Activated gamma-delta T cell (primary cell): ENCODE results near the gene SYMPK.
"Not testable (repeated sequence)": the region's sequence is repeated elsewhere in the genome, so short reads cannot be mapped to it uniquely, and the experiment has no call there.

Source experiments
- DNase-seq: peaks from one replicate; lab custom pipeline; 2025; lab: John Stamatoyannopoulos, UW
- total RNA-seq, 2 donors: gene quantifications; one replicate each; lab custom pipeline; 2026; lab: John Stamatoyannopoulos, UW

Gene SYMPK
- total RNA-seq: 80.4 to 89.3 reads per million in 2 donors

- peak; percentile 96 for DNase-seq
Observed at GRCh38 chr19:45862564-45863334, at the start of gene SYMPK. TSS of gene SYMPK (minus strand) at chr19:45863147. CDS start at chr19:45854495, 8,652 bp downstream.

GRCh38 chr19:45911291-45911690 is 48.3 kb upstream of the SYMPK start:
- no peak for DNase-seq

GRCh38 chr19:45908956-45909355 is 46.0 kb upstream of the SYMPK start:
- DNase-seq: no peak

- DNase-seq: no peak
Observed at GRCh38 chr19:45906221-45906620, 43.3 kb upstream of the SYMPK start.

- no peak for DNase-seq
Observed at GRCh38 chr19:45905011-45905410, 42.1 kb upstream of the SYMPK start.

- DNase-seq: peak; percentile 99
Observed at GRCh38 chr19:45902651-45903625, 40.0 kb upstream of the SYMPK start.

- DNase-seq: no peak
Observed at GRCh38 chr19:45901912-45902650, 39.1 kb upstream of the SYMPK start, which contains the start of gene MYPOP. TSS of gene MYPOP (minus strand) at chr19:45902613. CDS start at chr19:45901773, 840 bp downstream.

- DNase-seq: no peak
Observed at GRCh38 chr19:45901432-45901911, 38.5 kb upstream of the SYMPK start.

- no peak for DNase-seq
Observed at GRCh38 chr19:45900738-45901431, 37.9 kb upstream of the SYMPK start.

GRCh38 chr19:45899919-45900589 is 37.1 kb upstream of the SYMPK start:
- DNase-seq: no peak

GRCh38 chr19:45899253-45899652 is 36.3 kb upstream of the SYMPK start:
- no peak for DNase-seq

GRCh38 chr19:45897261-45897812 is 34.4 kb upstream of the SYMPK start:
- DNase-seq: no peak

GRCh38 chr19:45895983-45896599 is 33.1 kb upstream of the SYMPK start:
- DNase-seq: not testable (repeated sequence)

- no peak for DNase-seq
Observed at GRCh38 chr19:45895519-45895972, 32.6 kb upstream of the SYMPK start.

- no peak for DNase-seq
Observed at GRCh38 chr19:45890877-45891276, 27.9 kb upstream of the SYMPK start.

- DNase-seq: no peak
Observed at GRCh38 chr19:45889210-45889885, 26.4 kb upstream of the SYMPK start.

GRCh38 chr19:45887200-45887710 is 24.3 kb upstream of the SYMPK start:
- DNase-seq: no peak

- peak; percentile 51 for DNase-seq
Observed at GRCh38 chr19:45886427-45887199, 23.7 kb upstream of the SYMPK start.
